ENCODE data around the gene STXBP1. TPM values are rescaled to one million over a fixed set of nuclear protein-coding genes. Genes with fewer than 3 reads are reported as not detected.
"Not testable (repeated sequence)": the region's sequence is repeated elsewhere in the genome, so short reads cannot be mapped to it uniquely, and the experiment has no call there.

Gene STXBP1
- total and polyA plus RNA-seq, 2 of the 4 experiments (the other 2 are of a cell fraction) = 15.8 to 22.6 TPM

- H3K56ac ChIP-seq (ENCODE audit: extremely low read depth, insufficient read depth, low read length); intact Hi-C loops (cut with micrococcal nuclease); H3K4me3 ChIP-seq (ENCODE audit: insufficient read depth, low read depth, low read length); H3K27me3 ChIP-seq (ENCODE audit: control insufficient read depth, insufficient read depth, low read length); H4K20me1 ChIP-seq (ENCODE audit: insufficient read depth, low read length); in situ Hi-C loops (cut with MboI; ENCODE audit: low sequenced_read_pairs); BruUV-seq (replicated peaks); H3K4me2 ChIP-seq (ENCODE audit: low read depth, low read length); H2AFZ ChIP-seq (replicated peaks; ENCODE audit: low read length, poor library complexity); dilution Hi-C loops (cut with HindIII; ENCODE audit: low sequenced_read_pairs, unreplicated experiment); DNase-seq; H3K9ac ChIP-seq (ENCODE audit: low read depth, low read length); H3K9me3 ChIP-seq (ENCODE audit: control insufficient read depth, insufficient read depth, low read length); ATAC-seq (ENCODE audit: low read depth); H3K36me3 ChIP-seq (ENCODE audit: control insufficient read depth, insufficient read depth, low read length): not testable (repeated sequence)
- ChIA-PET CTCF (interaction anchor here (0.6 to 2.1 kb wide), 3 partner anchors 59 to 153 kb away, joined by 3 to 11 read pairs (median 4); no protein-coding TSS in a partner anchor), POLR2A (ENCODE audit: unreplicated experiment) (interaction anchor here (0.7 to 1.1 kb wide), 4 partner anchors 16 to 31 kb away, joined by 3 to 7 read pairs (median 4); a partner anchor contains a TSS)
- H3K79me1 ChIP-seq (ENCODE audit: low read depth in 1 of 2, low read length in 2 of 2) = peaks cover 36 to 47% of the 10 kb centered on the region in 2 experiments
- 0 out of 2 replicates have a peak overlapping the region, but pooled peaks have one; percentile 25 for H4K5ac ChIP-seq (ENCODE audit: low read depth, low read length)
- no CpG with 5 or more reads among the region's 3 CpGs for WGBS, 2 experiments (ENCODE audit: extremely low coverage in 2 of 2, insufficient read length in 1 of 2)
- peak overlapping the region; percentile 87 for H3K18ac ChIP-seq (ENCODE audit: low read depth, low read length)
- H2BK20ac ChIP-seq (ENCODE audit: low read depth, low read length) = peak overlapping the region; percentile 89
- 0 out of 3 replicates have a peak overlapping the region, but pooled peaks have one; percentile 32 for H2BK15ac ChIP-seq (ENCODE audit: low read depth, low read length)
- H2AK5ac ChIP-seq (ENCODE audit: low read depth, low read length) = peak overlapping the region; percentile 20; the same call in 1 of the 2 replicates
- H4K8ac ChIP-seq (ENCODE audit: low read depth in 2 of 2, low read length in 2 of 2) = peak overlapping the region in 1 of 2 experiments; percentile 77; a peak in 1 of 4 replicates
- H3K4me1 ChIP-seq (ENCODE audit: control insufficient read depth, insufficient read depth, low read length) = peaks cover 12% of the 10 kb centered on the region
- peak overlapping the region; percentile 96 for H3K4ac ChIP-seq (ENCODE audit: low read depth, low read length)
- peak overlapping the region; percentile 62 for H2AK9ac ChIP-seq (replicated peaks; ENCODE audit: low read depth, low read length, poor library complexity)
- H3K9me1 ChIP-seq (ENCODE audit: insufficient read depth, low read length) = peaks cover 12% of the 10 kb centered on the region
- H3K27ac ChIP-seq (ENCODE audit: insufficient read depth, low read length) = peak overlapping the region; percentile 81; the same call in 1 of the 2 replicates
- H2BK5ac ChIP-seq (ENCODE audit: low read depth, low read length, poor library complexity, severe bottlenecking) = peak overlapping the region; percentile 89
- peak overlapping the region; percentile 73; the same call in 1 of the 2 replicates for H4K91ac ChIP-seq (ENCODE audit: insufficient read depth, low read depth, low read length)
- peak overlapping the region; percentile 75; the same call in 1 of the 2 replicates for H3K23ac ChIP-seq (ENCODE audit: low read depth, low read length)
- peak overlapping the region; percentile 84 for H2BK120ac ChIP-seq (ENCODE audit: low read depth, low read length)
- peak overlapping the region; percentile 43; the same call in 1 of the 2 replicates for H3K14ac ChIP-seq (replicated peaks; ENCODE audit: low read depth, low read length)
Observed at GRCh38 chr9:127584474-127584805, 27.6 kb upstream of the STXBP1 start.
